HepG2 (cell line): ENCODE measurements around the gene MIEF1. TPM values are rescaled to one million over a fixed set of nuclear protein-coding genes. Genes with fewer than 3 reads are reported as not detected.

ENCODE experiments used
- CBFB ChIP-seq: sonication (generic); formaldehyde crosslinking; IDR thresholded peaks from 2 replicates; pipeline ENCODE4 v1.4.0; 2020; ENCODE audit warnings: missing genetic modification reagents
- CBX5 ChIP-seq: sonication (generic); formaldehyde crosslinking; IDR thresholded peaks from 2 replicates; pipeline ENCODE4 v1.4.0; 2020; ENCODE audit warnings: missing genetic modification reagents, borderline replicate concordance
- FOSL1 ChIP-seq: sonication (generic); formaldehyde crosslinking; IDR thresholded peaks from 2 replicates; pipeline ENCODE4 v1.9.0; 2021; ENCODE audit warnings: missing genetic modification reagents, borderline replicate concordance
- GTF2F1 ChIP-seq: fragments of 150-350 bp; IDR thresholded peaks from 2 replicates; pipeline ENCODE4 v1.6.1; 2014; ENCODE audit warnings: low read length
- GTF3A ChIP-seq: sonication (generic); formaldehyde crosslinking; conservative IDR thresholded peaks from 2 replicates; pipeline ENCODE4 v1.4.0; 2020; ENCODE audit warnings: mild to moderate bottlenecking, missing genetic modification reagents
- HDAC2 ChIP-seq: sonication (generic); formaldehyde crosslinking; IDR thresholded peaks from 2 replicates; pipeline ENCODE4 v1.4.0; 2020; ENCODE audit warnings: missing genetic modification reagents
- KLF16 ChIP-seq, 2 experiments: sonication (generic) in 1 of 2; formaldehyde crosslinking in 1 of 2; IDR thresholded peaks; 2 replicates each; pipeline versions ENCODE4 v1.6.1 to v1.8.0; 2016 to 2023; ENCODE audit warnings: missing genetic modification reagents in 2 of 2, missing compliant biosample characterization in 1 of 2
- LCORL ChIP-seq, 2 experiments: fragments of 450-650 bp in 1 of 2; sonication (generic) in 1 of 2; formaldehyde crosslinking in 1 of 2; IDR thresholded peaks; 2 replicates each; pipeline versions ENCODE4 v1.5.0 to v1.6.1; 2017 to 2020; ENCODE audit warnings: antibody characterized with exemption in 1 of 2, missing genetic modification reagents in 1 of 2
- MXD3 ChIP-seq: IDR thresholded peaks from 2 replicates; pipeline ENCODE4 v1.6.1; 2016; ENCODE audit warnings: mild to moderate bottlenecking, missing biosample characterization, missing genetic modification reagents
- SCMH1 ChIP-seq: sonication (generic); formaldehyde crosslinking; IDR thresholded peaks from 2 replicates; pipeline ENCODE4 v1.9.0; 2021; ENCODE audit warnings: missing genetic modification reagents, mild to moderate bottlenecking, borderline replicate concordance
- SETDB1 ChIP-seq: sonication (generic); formaldehyde crosslinking; IDR thresholded peaks from 2 replicates; pipeline ENCODE4 v1.5.1; 2020; ENCODE audit warnings: missing genetic modification reagents, mild to moderate bottlenecking, borderline replicate concordance
- SRSF1 ChIP-seq: fragments of 200-400 bp; formaldehyde crosslinking; optimal IDR thresholded peaks from 2 replicates; pipeline ENCODE3; 2017; ENCODE audit warnings: mild to moderate bottlenecking, low read depth, low read length, moderate library complexity
- THYN1 ChIP-seq: sonication (generic); formaldehyde crosslinking; IDR thresholded peaks from 2 replicates; pipeline ENCODE4 v1.8.1; 2023; ENCODE audit warnings: low read depth, mild to moderate bottlenecking, moderate library complexity, missing genetic modification reagents, borderline replicate concordance
- ZEB1 ChIP-seq: IDR thresholded peaks from 2 replicates; pipeline ENCODE4 v1.6.1; 2012; ENCODE audit warnings: mild to moderate bottlenecking, low read depth, inconsistent platforms; ENCODE audit not compliant: insufficient replicate concordance
- ZFP36 ChIP-seq: fragments of 150-350 bp; IDR thresholded peaks from 2 replicates; pipeline ENCODE4 v1.6.1; 2018; ENCODE audit warnings: borderline replicate concordance, low read length, low read depth; ENCODE audit not compliant: partially characterized antibody
- ZFP41 ChIP-seq: sonication (generic); formaldehyde crosslinking; IDR thresholded peaks from 2 replicates; pipeline ENCODE4 v1.4.0; 2020; ENCODE audit warnings: mild to moderate bottlenecking, missing genetic modification reagents, borderline replicate concordance
- ZNF160 ChIP-seq: sonication (generic); formaldehyde crosslinking; IDR thresholded peaks from 2 replicates; pipeline ENCODE4 v1.8.0; 2022; ENCODE audit warnings: mild to moderate bottlenecking, inconsistent platforms, missing genetic modification reagents
- ZNF230 ChIP-seq: sonication (generic); formaldehyde crosslinking; IDR thresholded peaks from 2 replicates; pipeline ENCODE4 v1.4.0; 2020; ENCODE audit warnings: mild to moderate bottlenecking, missing genetic modification reagents
- ZNF24 ChIP-seq: fragments of 450-650 bp; IDR thresholded peaks from 2 replicates; pipeline ENCODE4 v1.6.1; 2017; ENCODE audit warnings: antibody characterized with exemption, mild to moderate bottlenecking
- ZNF383 ChIP-seq: sonication (generic); formaldehyde crosslinking; IDR thresholded peaks from 2 replicates; pipeline ENCODE4 v1.4.0; 2020; ENCODE audit warnings: missing genetic modification reagents, mild to moderate bottlenecking, borderline replicate concordance
- ZNF550 ChIP-seq: sonication (generic); formaldehyde crosslinking; IDR thresholded peaks from 2 replicates; pipeline ENCODE4 v1.4.0; 2020; ENCODE audit warnings: mild to moderate bottlenecking, missing genetic modification reagents, borderline replicate concordance
- ZNF564 ChIP-seq: sonication (generic); formaldehyde crosslinking; IDR thresholded peaks from 2 replicates; pipeline ENCODE4 v1.8.1; 2023; ENCODE audit warnings: mild to moderate bottlenecking, missing genetic modification reagents
- ZNF761 ChIP-seq: sonication (generic); formaldehyde crosslinking; conservative IDR thresholded peaks from 2 replicates; pipeline ENCODE4 v1.4.0; 2020; ENCODE audit warnings: mild to moderate bottlenecking, missing genetic modification reagents
- polyA plus RNA-seq, 8 experiments: library from polyadenylated mRNA; depleted of rRNA in 3 of 8; stranded (reverse) in 7 of 8; unstranded in 1 of 8; fragments of >200 nt; fragmentation: Illumina TruSeq in 4 of 8; extraction: Trizol in 4 of 8; gene quantifications; 2 replicates each; pipeline versions ENCODE4 v1.2.1 to v1.2.3, GENCODE V29; 2011 to 2016; ENCODE audit warnings: low read depth in 4 of 8, missing spikeins in 1 of 8, mixed read lengths in 1 of 8; ENCODE audit not compliant: insufficient read depth in 1 of 8
- total RNA-seq, 5 experiments: library from RNA; depleted of rRNA; stranded (reverse); fragments of >200 nt; fragmentation: Illumina TruSeq; extraction: Trizol; gene quantifications; 2 replicates each; pipeline ENCODE4 v1.2.3, GENCODE V29; 2016; ENCODE audit warnings: low read depth in 1 of 5
- TF ChIP-seq, protein P1 (sequence below): sonication (generic); formaldehyde crosslinking; IDR thresholded peaks from 2 replicates; pipeline ENCODE4 v1.4.0; 2020; ENCODE audit warnings: missing genetic modification reagents
- TF ChIP-seq, protein P2 (sequence below): sonication (generic); formaldehyde crosslinking; IDR thresholded peaks from 2 replicates; pipeline ENCODE4 v1.4.0; 2020; ENCODE audit warnings: mild to moderate bottlenecking, low read depth, missing genetic modification reagents

The MIEF1 gene
- total and polyA plus RNA-seq, 2 of the 13 experiments (the other 11 are each of a cell fraction or from before 2014, with no cell fraction given): 21.7 to 34.8 TPM

GRCh38 chr22:39532215-39533073, 30.4 kb downstream of the MIEF1 start, which contains the start of gene RPS19BP1 (continued):
- TF ChIP-seq, protein P1, sequence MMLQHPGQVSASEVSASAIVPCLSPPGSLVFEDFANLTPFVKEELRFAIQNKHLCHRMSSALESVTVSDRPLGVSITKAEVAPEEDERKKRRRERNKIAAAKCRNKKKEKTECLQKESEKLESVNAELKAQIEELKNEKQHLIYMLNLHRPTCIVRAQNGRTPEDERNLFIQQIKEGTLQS (CRISPR knock-in tag): no peak; the same call in 1 of the 2 replicates
- TF ChIP-seq KLF16 (CRISPR knock-in tag; IDR thresholded peaks at IDR 0.05) (peak in 1 of 2 experiments; percentile 83; a peak in 2 of 4 replicates), MXD3 (CRISPR knock-in tag) (0 out of 2 replicates have a peak, but pooled peaks have one; percentile 71), ZNF550 (no peak), ZEB1 (peak; percentile 69), GTF2F1 (no peak), CBFB (CRISPR knock-in tag) (peak; percentile 20; the same call in 1 of the 2 replicates), ZNF230 (CRISPR knock-in tag) (0 out of 2 replicates have a peak, but pooled peaks have one; percentile 83), SCMH1 (CRISPR knock-in tag) (no peak), ZNF564 (CRISPR knock-in tag) (no peak), HDAC2 (CRISPR knock-in tag) (0 out of 2 replicates have a peak, but pooled peaks have one; percentile 33), SRSF1 (peak; percentile 72), THYN1 (CRISPR knock-in tag) (no peak), ZFP36 (no peak), GTF3A (CRISPR knock-in tag) (no peak), ZNF761 (CRISPR knock-in tag) (0 out of 2 replicates have a peak, but pooled peaks have one; percentile 48), LCORL (IDR thresholded peaks at IDR 0.05) (no peak), LCORL (CRISPR knock-in tag; IDR thresholded peaks at IDR 0.05) (no peak; the same call in 1 of the 2 replicates), ZNF160 (CRISPR knock-in tag) (no peak; the same call in 1 of the 2 replicates), ZNF383 (CRISPR knock-in tag) (no peak), FOSL1 (CRISPR knock-in tag) (no peak), CBX5 (CRISPR knock-in tag) (no peak), SETDB1 (no peak), ZNF24 (no peak), ZFP41 (CRISPR knock-in tag) (no peak)
- TF ChIP-seq, protein P2, sequence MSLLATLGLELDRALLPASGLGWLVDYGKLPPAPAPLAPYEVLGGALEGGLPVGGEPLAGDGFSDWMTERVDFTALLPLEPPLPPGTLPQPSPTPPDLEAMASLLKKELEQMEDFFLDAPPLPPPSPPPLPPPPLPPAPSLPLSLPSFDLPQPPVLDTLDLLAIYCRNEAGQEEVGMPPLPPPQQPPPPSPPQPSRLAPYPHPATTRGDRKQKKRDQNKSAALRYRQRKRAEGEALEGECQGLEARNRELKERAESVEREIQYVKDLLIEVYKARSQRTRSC: no peak
